Endodermal cell (in vitro differentiated cells): ENCODE measurements around the gene OR5AU1. TPM values are rescaled to one million over a fixed set of nuclear protein-coding genes. Genes with fewer than 3 reads are reported as not detected.
A peak's percentile ranks its signal among the peaks of the same experiment; 100 is the strongest.

Source experiments
- DNase-seq: peaks from one replicate; pipeline ENCODE4 v3.0.0-alpha.2; 2017
- H3K27ac ChIP-seq: 2 replicates; pipeline ENCODE4 v1.5.1; 2013; ENCODE audit warnings: mild to moderate bottlenecking, low read depth, low read length, moderate library complexity
- H3K27me3 ChIP-seq: 2 replicates; pipeline ENCODE4 v1.6.1; 2013; ENCODE audit warnings: mild to moderate bottlenecking, low read length, moderate library complexity; ENCODE audit not compliant: insufficient read depth, control insufficient read depth, poor library complexity, severe bottlenecking
- H3K36me3 ChIP-seq: 2 replicates; pipeline ENCODE4 v1.7.0; 2013; ENCODE audit warnings: mild to moderate bottlenecking, low read length, moderate library complexity; ENCODE audit not compliant: control insufficient read depth, insufficient read depth
- H3K4me1 ChIP-seq: one replicate; pipeline ENCODE4 v1.7.0; 2013; ENCODE audit warnings: low read length; ENCODE audit not compliant: control insufficient read depth, insufficient read depth
- H3K4me3 ChIP-seq: 2 replicates; pipeline ENCODE4 v1.5.1; 2013; ENCODE audit warnings: mild to moderate bottlenecking, low read length, moderate library complexity
- H3K9ac ChIP-seq: 2 replicates; pipeline ENCODE4 v1.6.1; 2013; ENCODE audit warnings: mild to moderate bottlenecking, low read length, moderate library complexity; ENCODE audit not compliant: poor library complexity, severe bottlenecking; ENCODE audit errors: extremely low read depth
- H3K9me3 ChIP-seq: 2 replicates; pipeline ENCODE4 v1.6.1; 2013; ENCODE audit warnings: mild to moderate bottlenecking, low read length, moderate library complexity; ENCODE audit not compliant: control insufficient read depth
- H3K27ac Mint-ChIP-seq: 2 replicates; pipeline ENCODE4 v1.8.0; 2020; ENCODE audit warnings: mixed read lengths
- H3K27me3 Mint-ChIP-seq: 2 replicates; pipeline ENCODE4 v1.8.0; 2021; ENCODE audit warnings: mild to moderate bottlenecking, mixed read lengths; ENCODE audit not compliant: insufficient read depth
- H3K36me3 Mint-ChIP-seq: 2 replicates; pipeline ENCODE4 v1.8.0; 2020; ENCODE audit warnings: low read depth, mixed read lengths
- H3K4me1 Mint-ChIP-seq: 2 replicates; pipeline ENCODE4 v1.8.0; 2020; ENCODE audit warnings: mixed read lengths
- H3K4me3 Mint-ChIP-seq: 2 replicates; pipeline ENCODE4 v1.8.0; 2020; ENCODE audit warnings: mild to moderate bottlenecking, moderate library complexity, mixed read lengths
- H3K9me3 Mint-ChIP-seq: 2 replicates; pipeline ENCODE4 v1.8.0; 2020; ENCODE audit warnings: mild to moderate bottlenecking, mixed read lengths
- CTCF ChIP-seq: fragments of 200-600 bp; sonication (generic); conservative IDR thresholded peaks from 2 replicates; pipeline ENCODE4 v1.5.0; 2021; ENCODE audit warnings: antibody characterized with exemption, mild to moderate bottlenecking
- WGBS, 2 experiments: methylation state at CpG; one replicate each; pipeline versions ENCODE4 v1.1.5 to v1.1.7; 2013; ENCODE audit warnings: missing lambda C conversion rate in 2 of 2, mixed read lengths in 1 of 2; ENCODE audit not compliant: insufficient coverage in 1 of 2, insufficient read length in 1 of 2; 5-methylcytosine and 5-hydroxymethylcytosine counted together
- total RNA-seq, 2 donors: library from RNA; stranded (reverse); fragmentation: NEBNext Ultra II Directional in 1 of 2; extraction: Animal tissue kit (Norgen Biotek cat#: 25700) in 1 of 2; gene quantifications; 2 replicates in 1 of 2; 3 replicates in 1 of 2; pipeline ENCODE4 v1.2.1, GENCODE V29; 2021

Gene OR5AU1
- total RNA-seq, 2 donors from 2014 or later: not detected

- H3K27ac ChIP-seq: no peak overlapping the region
- Mint-ChIP-seq H3K9me3 (peaks cover 12% of the 10 kb centered on the region), H3K4me3 (peak overlapping the region; percentile 30), H3K36me3 (no peaks in the 10 kb centered on the region), H3K27me3 (no peaks in the 10 kb centered on the region), H3K27ac (no peak overlapping the region), H3K4me1 (peaks cover 2% of the 10 kb centered on the region)
- H3K36me3 ChIP-seq: no peaks in the 10 kb centered on the region
- H3K9ac ChIP-seq: no peak overlapping the region
- H3K27me3 ChIP-seq: no peaks in the 10 kb centered on the region
- H3K4me3 ChIP-seq: no peak overlapping the region
- no peaks in the 10 kb centered on the region for H3K4me1 ChIP-seq
- DNase-seq: peak; percentile 96
- 50 to 52% methylated on average over 11 to 19 of the region's 19 CpGs for WGBS, 2 experiments
- H3K9me3 ChIP-seq: no peaks in the 10 kb centered on the region
- TF ChIP-seq CTCF: no peak
These were observed 36.1 kb upstream of the OR5AU1 start for GRCh38 chr14:21191809-21192446.

- Mint-ChIP-seq H3K4me3 (peak overlapping the region; percentile 30), H3K4me1 (peaks cover 2% of the 10 kb centered on the region), H3K27me3 (no peaks in the 10 kb centered on the region), H3K36me3 (no peaks in the 10 kb centered on the region), H3K27ac (no peak overlapping the region), H3K9me3 (peaks cover 14% of the 10 kb centered on the region)
- Histone ChIP-seq H3K9ac (no peak overlapping the region), H3K27ac (no peak overlapping the region), H3K4me3 (no peak overlapping the region), H3K9me3 (no peaks in the 10 kb centered on the region), H3K36me3 (no peaks in the 10 kb centered on the region), H3K4me1 (no peaks in the 10 kb centered on the region), H3K27me3 (no peaks in the 10 kb centered on the region)
- TF ChIP-seq CTCF: no peak
- WGBS, 2 experiments: 88 to 96% methylated on average over 5 to 7 of the region's 7 CpGs
- peak; percentile 52 for DNase-seq
These were observed 35.5 kb upstream of the OR5AU1 start for GRCh38 chr14:21191261-21191808.

GRCh38 chr14:21185491-21185890, 29.6 kb upstream of the OR5AU1 start:
- Mint-ChIP-seq H3K27me3 (peaks cover 2% of the 10 kb centered on the region), H3K9me3 (peaks cover 25% of the 10 kb centered on the region), H3K36me3 (no peaks in the 10 kb centered on the region), H3K4me3 (no peak overlapping the region), H3K27ac (no peak overlapping the region), H3K4me1 (peaks cover 4% of the 10 kb centered on the region)
- H3K36me3 ChIP-seq: no peaks in the 10 kb centered on the region
- 57 to 75% methylated on average over 2 to 4 of the region's 5 CpGs for WGBS, 2 experiments
- no peak for TF ChIP-seq CTCF
- H3K4me1 ChIP-seq: no peaks in the 10 kb centered on the region
- H3K27ac ChIP-seq: no peak overlapping the region
- no peak for DNase-seq
- no peak overlapping the region for H3K9ac ChIP-seq
- H3K27me3 ChIP-seq: no peaks in the 10 kb centered on the region
- H3K9me3 ChIP-seq: no peaks in the 10 kb centered on the region
- no peak overlapping the region for H3K4me3 ChIP-seq
